GM21515 (cell line): Measurements from ENCODE around the gene HERC3.

Experiments used
- ATAC-seq: cut with Tn5 transposase; IDR thresholded peaks from one replicate; pipeline ENCODE4 v1.9.1; 2021; ENCODE audit not compliant: unreplicated experiment

Gene HERC3

GRCh38 chr4:88591787-88592599 lies at the start of gene HERC3:
Gene HERC3 (plus strand): TSS chr4:88592480. CDS start chr4:88605824, 13,344 bp downstream.
- ATAC-seq = peak; percentile 98

DNA sequence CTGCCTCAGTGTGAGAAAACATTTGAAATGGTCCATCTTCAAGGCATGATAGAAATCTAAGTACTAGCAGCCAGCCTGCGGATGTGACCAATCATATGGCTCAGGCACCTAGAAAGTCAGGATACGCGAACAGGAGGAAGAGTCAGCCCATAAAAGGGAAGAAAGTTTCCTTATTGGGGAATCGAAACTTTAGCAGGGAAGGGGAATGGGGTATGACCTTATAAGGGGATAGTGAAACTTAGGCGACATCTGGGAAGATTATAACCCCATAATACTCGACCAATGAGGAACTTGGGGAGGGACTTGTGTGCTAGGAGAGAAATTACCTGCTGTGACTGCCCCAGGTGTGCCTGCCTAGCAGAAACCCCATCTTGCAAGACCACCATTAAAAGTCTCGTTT lies 42.5 kb upstream of the HERC3 start:
- no peak for ATAC-seq

GRCh38 chr4:88567591-88567990 lies 24.7 kb upstream of the HERC3 start:
- ATAC-seq = no peak

DNA sequence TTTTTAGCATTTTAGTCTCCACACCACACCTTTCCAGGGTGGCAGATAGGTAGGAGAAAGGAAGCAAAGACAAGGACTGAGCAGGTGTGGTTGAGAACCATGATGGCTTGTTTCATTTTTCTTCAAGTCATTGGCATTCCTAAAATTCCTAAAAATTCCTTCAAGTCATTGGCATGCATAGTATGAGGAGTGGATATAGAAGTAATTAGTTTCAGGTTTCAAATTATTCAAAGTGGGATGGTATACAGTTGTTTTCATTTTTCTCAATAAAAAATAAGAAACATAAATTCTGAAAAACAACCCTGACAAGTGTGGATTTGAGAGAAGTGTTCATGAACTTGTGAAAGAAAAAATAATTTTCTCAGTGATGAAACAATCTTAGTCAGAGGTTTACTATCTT lies 22.3 kb upstream of the HERC3 start:
- no peak for ATAC-seq

- ATAC-seq = no peak
Observed at GRCh38 chr4:88573276-88573980, 18.9 kb upstream of the HERC3 start.

- ATAC-seq = no peak
Observed at GRCh38 chr4:88573995-88574394, 18.3 kb upstream of the HERC3 start.

- ATAC-seq = no peak
Observed at GRCh38 chr4:88575186-88575585, 17.1 kb upstream of the HERC3 start.

DNA sequence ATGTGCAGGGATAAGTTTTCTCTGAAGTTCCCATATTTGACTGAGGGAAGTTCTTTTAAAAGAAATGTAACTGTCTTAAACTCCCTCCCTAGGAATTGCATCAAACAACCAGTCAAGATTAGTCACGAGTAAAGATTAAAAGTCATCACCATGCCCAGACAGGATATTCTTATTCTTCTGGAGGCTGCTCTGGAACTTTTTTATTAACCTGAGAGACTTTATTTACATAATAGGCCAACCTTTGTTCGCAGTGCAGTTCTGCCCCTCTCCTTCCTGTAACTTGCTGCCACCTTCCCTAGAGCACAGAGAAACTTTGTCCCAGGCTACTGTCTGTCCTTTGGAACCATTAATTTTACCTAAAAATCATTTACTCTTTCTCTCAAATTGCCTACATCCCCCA lies 9.8 kb upstream of the HERC3 start:
- no peak for ATAC-seq

- ATAC-seq = no peak
Observed at GRCh38 chr4:88583631-88584470, 8.4 kb upstream of the HERC3 start.

GRCh38 chr4:88584471-88584900 lies 7.8 kb upstream of the HERC3 start:
- no peak for ATAC-seq

GRCh38 chr4:88585917-88586316 lies 6.4 kb upstream of the HERC3 start:
- no peak for ATAC-seq

- ATAC-seq = no peak
Observed at GRCh38 chr4:88587306-88587705, 5.0 kb upstream of the HERC3 start.

- peak; percentile 85 for ATAC-seq
Observed at GRCh38 chr4:88592600-88593448, 544 bp downstream of the HERC3 start.

- no peak for ATAC-seq
Observed at GRCh38 chr4:88597970-88598660, 5.8 kb downstream of the HERC3 start.

DNA sequence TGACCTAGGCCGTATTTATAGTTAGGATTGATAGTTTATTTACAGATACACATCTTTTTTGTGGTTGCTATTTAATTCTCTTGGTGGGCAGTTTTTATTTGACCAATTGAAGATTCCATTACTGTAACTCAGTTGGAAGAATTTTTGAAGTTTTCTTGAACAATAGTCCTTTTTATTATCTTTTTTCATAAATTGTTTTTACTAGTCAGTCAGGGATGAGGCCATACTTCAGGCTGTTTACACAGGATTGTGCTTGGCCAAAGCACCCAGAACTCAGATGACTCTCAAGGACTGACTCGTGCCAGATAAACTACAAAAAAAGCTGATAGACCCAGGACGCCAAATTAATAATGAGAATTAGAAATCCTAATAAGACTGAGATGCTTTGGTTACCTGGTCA lies 7.0 kb downstream of the HERC3 start:
- no peak for ATAC-seq

DNA sequence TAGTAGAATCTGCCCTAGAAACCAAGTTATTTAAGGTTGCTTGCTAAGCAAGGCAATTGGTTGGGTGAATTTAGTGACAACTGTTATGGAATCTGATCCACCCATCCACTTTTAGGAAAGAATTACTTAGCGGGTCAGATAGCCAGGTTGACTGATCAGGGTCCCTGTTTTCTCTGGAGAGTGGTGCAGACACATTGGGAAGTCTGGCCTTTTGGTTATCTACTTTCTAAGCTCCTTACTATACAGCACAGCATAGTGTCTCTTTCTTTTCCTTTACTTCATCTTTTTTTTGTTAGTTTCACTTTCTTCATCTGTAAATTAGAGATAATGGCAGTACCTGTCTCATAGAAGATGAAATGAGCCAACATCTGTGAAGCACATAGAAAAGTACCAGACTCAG lies 7.4 kb downstream of the HERC3 start:
- no peak for ATAC-seq

- ATAC-seq = no peak
Observed at GRCh38 chr4:88600176-88600838, 8.0 kb downstream of the HERC3 start.

GRCh38 chr4:88604978-88605678 lies 12.8 kb downstream of the HERC3 start:
- ATAC-seq = no peak

DNA sequence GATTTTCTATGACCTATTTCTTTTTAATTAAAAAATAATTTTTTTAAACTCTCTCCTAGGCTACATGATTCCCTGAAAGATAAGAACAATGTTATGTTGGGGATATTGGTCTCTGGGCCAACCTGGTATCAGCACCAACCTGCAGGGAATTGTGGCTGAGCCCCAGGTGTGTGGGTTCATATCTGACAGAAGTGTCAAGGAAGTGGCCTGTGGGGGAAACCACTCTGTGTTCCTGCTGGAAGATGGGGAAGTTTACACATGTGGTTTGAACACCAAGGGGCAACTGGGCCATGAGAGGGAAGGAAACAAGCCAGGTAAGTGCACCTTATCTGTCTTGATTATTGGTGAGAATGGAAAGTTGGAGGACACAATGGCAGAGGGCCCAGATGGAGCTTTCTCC lies 13.5 kb downstream of the HERC3 start:
- ATAC-seq = no peak
